ENCODE results near the gene KEAP1.

KEAP1 gene

DNA sequence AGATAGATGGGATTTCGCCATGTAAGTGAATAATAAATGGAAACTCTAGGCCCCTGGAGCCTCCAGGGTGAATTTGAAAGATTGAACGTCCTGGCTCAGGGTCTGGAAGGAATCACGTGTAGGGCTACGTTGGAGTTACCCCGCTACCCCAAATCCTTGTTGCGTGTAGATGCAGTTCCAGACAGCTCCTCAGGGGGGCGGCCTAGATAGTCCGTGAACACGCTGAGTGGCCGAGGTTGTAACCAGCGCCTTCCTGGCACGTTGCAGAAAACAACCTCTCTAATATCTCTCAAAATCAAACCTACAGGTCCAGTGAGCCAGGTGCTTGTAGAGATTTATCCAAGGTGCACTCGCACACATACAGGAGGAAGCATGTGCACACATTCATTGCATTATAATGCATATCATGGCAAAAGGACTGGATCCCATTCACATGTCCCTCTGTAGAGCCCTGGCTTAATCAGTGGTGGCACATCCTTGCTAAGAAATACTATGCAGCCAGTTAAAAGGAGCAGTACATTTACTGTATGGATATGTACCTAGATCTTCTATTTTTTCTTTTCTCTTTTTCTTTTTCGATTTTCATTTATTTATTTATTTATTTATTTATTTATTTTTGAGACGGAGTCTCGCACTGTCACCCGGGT, 2.5 kb upstream of the KEAP1 start:
- TF ChIP-seq ZFX (IDR thresholded peaks at IDR 0.05; ENCODE audit: borderline replicate concordance): no peak
- TF ChIP-seq, protein P1, sequence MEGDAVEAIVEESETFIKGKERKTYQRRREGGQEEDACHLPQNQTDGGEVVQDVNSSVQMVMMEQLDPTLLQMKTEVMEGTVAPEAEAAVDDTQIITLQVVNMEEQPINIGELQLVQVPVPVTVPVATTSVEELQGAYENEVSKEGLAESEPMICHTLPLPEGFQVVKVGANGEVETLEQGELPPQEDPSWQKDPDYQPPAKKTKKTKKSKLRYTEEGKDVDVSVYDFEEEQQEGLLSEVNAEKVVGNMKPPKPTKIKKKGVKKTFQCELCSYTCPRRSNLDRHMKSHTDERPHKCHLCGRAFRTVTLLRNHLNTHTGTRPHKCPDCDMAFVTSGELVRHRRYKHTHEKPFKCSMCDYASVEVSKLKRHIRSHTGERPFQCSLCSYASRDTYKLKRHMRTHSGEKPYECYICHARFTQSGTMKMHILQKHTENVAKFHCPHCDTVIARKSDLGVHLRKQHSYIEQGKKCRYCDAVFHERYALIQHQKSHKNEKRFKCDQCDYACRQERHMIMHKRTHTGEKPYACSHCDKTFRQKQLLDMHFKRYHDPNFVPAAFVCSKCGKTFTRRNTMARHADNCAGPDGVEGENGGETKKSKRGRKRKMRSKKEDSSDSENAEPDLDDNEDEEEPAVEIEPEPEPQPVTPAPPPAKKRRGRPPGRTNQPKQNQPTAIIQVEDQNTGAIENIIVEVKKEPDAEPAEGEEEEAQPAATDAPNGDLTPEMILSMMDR (IDR thresholded peaks at IDR 0.05): peak; percentile 91
- peak overlapping the region; percentile 96; the same call in 1 of the 2 replicates for H3K27ac ChIP-seq

DNA sequence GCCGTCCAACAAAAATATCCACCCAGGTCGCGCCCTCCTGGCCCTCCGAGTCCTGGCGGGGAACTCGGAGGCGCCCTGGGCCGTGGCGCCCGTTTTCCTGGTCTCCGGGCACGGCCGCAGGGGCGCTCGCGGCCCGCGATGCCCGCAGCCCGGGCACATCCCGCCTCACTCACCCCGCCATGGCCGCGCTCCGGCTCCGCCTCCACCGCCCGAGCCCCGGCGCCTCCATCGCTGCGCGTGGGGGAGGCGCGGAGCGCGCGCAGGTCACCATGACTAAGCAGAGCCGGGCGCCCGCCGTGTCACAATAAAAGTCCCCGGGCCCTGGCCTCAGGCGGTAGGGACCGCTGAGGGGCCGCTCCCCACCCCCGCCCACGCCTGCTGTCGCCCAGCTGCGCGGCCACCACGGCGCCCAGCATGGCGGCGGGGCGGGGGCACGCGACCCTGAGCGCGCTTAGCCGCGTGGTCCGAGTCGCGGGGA, 593 bp downstream of the KEAP1 start:
- peak overlapping the region; percentile 96 for H3K27ac ChIP-seq

GRCh38 chr19:10501971-10502523, 1.1 kb downstream of the KEAP1 start:
- TF ChIP-seq ZFX (IDR thresholded peaks at IDR 0.05; ENCODE audit: borderline replicate concordance): no peak
- TF ChIP-seq, protein P1 (IDR thresholded peaks at IDR 0.05): no peak
- peak overlapping the region; percentile 96 for H3K27ac ChIP-seq

More for the DNA sequence above, 593 bp downstream of the KEAP1 start:
- TF ChIP-seq ZFX (IDR thresholded peaks at IDR 0.05; ENCODE audit: borderline replicate concordance): no peak
- TF ChIP-seq, protein P1 (IDR thresholded peaks at IDR 0.05): peak; percentile 11; the same call in 1 of the 2 replicates

DNA sequence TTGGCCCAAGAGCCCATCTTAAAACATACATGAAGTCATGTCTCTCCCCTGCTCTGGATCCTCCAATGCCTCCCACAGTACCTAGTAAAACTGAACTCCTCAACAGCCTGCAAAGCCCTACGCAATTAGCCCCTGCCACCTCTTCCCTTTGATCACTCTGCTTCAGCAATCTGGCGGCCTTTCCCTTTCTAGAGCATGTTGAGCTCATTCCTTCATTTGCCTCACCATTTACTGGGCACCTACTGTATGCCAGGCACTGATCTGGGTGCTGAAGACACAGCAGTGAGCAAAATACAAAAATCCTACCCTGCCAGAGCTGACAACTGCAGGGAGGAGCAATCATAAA, 2.9 kb downstream of the KEAP1 start:
- no peak for TF ChIP-seq ZFX (IDR thresholded peaks at IDR 0.05; ENCODE audit: borderline replicate concordance)
- TF ChIP-seq, protein P1 (IDR thresholded peaks at IDR 0.05): no peak
- peak overlapping the region; percentile 96 for H3K27ac ChIP-seq

- H3K27ac ChIP-seq: peak overlapping the region; percentile 96; the same call in 1 of the 2 replicates
- TF ChIP-seq ZFX (IDR thresholded peaks at IDR 0.05; ENCODE audit: borderline replicate concordance): no peak
- TF ChIP-seq, protein P1 (IDR thresholded peaks at IDR 0.05): no peak
These were observed 3.5 kb downstream of the KEAP1 start for GRCh38 chr19:10499550-10500246.

DNA sequence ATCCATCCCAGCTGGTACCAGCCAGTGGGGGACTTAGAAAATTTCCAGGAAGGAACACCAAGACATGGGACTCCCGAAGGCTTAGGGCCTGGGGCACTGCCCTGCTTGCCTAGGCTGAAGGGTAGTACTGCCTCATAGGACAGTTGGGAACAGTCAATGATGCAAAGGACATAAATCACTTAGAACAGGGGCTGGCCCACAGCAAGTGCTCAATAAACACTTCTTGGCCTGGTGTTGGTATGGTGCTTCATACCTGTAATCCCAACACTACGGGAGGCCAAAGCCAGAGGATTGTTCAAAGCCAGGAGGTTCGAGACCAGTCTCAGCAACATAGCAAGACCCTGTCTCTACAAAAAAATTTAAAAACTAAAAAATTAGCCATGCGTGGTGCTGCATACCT, 5.8 kb downstream of the KEAP1 start:
- TF ChIP-seq, protein P1 (IDR thresholded peaks at IDR 0.05): no peak
- TF ChIP-seq ZFX (IDR thresholded peaks at IDR 0.05; ENCODE audit: borderline replicate concordance): no peak
- H3K27ac ChIP-seq: no peak overlapping the region

Data from 22Rv1 (cell line).